ENCODE measurements around the gene CACNA2D1. TPM values are rescaled to one million over a fixed set of nuclear protein-coding genes. Genes with fewer than 3 reads are reported as not detected.

The CACNA2D1 gene
- total and polyA plus RNA-seq, 7 experiments from 2014 or later = not detected

- DNase-seq (no peak), ATAC-seq (no peak)
- Mint-ChIP-seq H3K36me3 (no peaks in the 10 kb centered on the region), H3K4me1 (no peaks in the 10 kb centered on the region), H3K27ac (no peak overlapping the region), H3K4me3 (no peak overlapping the region), H3K27me3 (no peaks in the 10 kb centered on the region), H3K9me3 (no peaks in the 10 kb centered on the region)
- ChIA-PET POLR2A (no interaction called here), CTCF (no interaction called here)
- Histone ChIP-seq H3K27me3 (ENCODE audit: control insufficient read depth in 2 of 2, insufficient read depth in 2 of 2, low read length in 2 of 2) (no peaks in the 10 kb centered on the region), H3K36me3 (ENCODE audit: control insufficient read depth in 2 of 3, insufficient read depth in 3 of 3, low read length in 3 of 3) (no peaks in the 10 kb centered on the region), H3K4me1 (ENCODE audit: control insufficient read depth in 2 of 2, insufficient read depth in 2 of 2, low read length in 2 of 2) (no peaks in the 10 kb centered on the region), H3K9me3 (ENCODE audit: control insufficient read depth in 2 of 3, low read length in 3 of 3) (no peaks in the 10 kb centered on the region), H3K27ac (ENCODE audit: low read depth, low read length) (no peak overlapping the region), H3K4me3 (ENCODE audit: low read length) (no peak overlapping the region)
- intact Hi-C loops (cut with micrococcal nuclease) = loop anchor here in 1 of 2 donors (10.0 kb wide), 1 partner anchor 344 kb away; no protein-coding TSS in a partner anchor
These were observed 212.6 kb downstream of the CACNA2D1 start for GRCh38 chr7:82230811-82231581.

- no peaks in the 10 kb centered on the region for H3K36me3 ChIP-seq (ENCODE audit: control insufficient read depth in 2 of 3, insufficient read depth in 3 of 3, low read length in 3 of 3)
- no peak overlapping the region for H3K27ac Mint-ChIP-seq
- intact Hi-C loops (cut with micrococcal nuclease) = no loop called here
- no peak for DNase-seq
- H3K4me3 Mint-ChIP-seq = no peak overlapping the region
- H3K9me3 Mint-ChIP-seq = peaks cover 0 to 2% (median 0%) of the 10 kb centered on the region in 11 donors
- ChIA-PET POLR2A (no interaction called here), CTCF (no interaction called here)
- no peak overlapping the region for H3K4me3 ChIP-seq (ENCODE audit: low read length)
- H3K9me3 ChIP-seq (ENCODE audit: control insufficient read depth in 2 of 3, low read length in 3 of 3) = no peaks in the 10 kb centered on the region
- H3K36me3 Mint-ChIP-seq = no peaks in the 10 kb centered on the region
- H3K27ac ChIP-seq (ENCODE audit: low read depth, low read length) = no peak overlapping the region
- H3K27me3 Mint-ChIP-seq = no peaks in the 10 kb centered on the region
- H3K27me3 ChIP-seq (ENCODE audit: control insufficient read depth in 2 of 2, insufficient read depth in 2 of 2, low read length in 2 of 2) = no peaks in the 10 kb centered on the region
- ATAC-seq = no peak
- no peaks in the 10 kb centered on the region for H3K4me1 Mint-ChIP-seq
- no peaks in the 10 kb centered on the region for H3K4me1 ChIP-seq (ENCODE audit: control insufficient read depth in 2 of 2, insufficient read depth in 2 of 2, low read length in 2 of 2)
These were observed 214.4 kb downstream of the CACNA2D1 start for GRCh38 chr7:82229164-82229563.

- no peaks in the 10 kb centered on the region for H3K36me3 Mint-ChIP-seq
- ChIA-PET CTCF (no interaction called here), POLR2A (no interaction called here)
- no peaks in the 10 kb centered on the region for H3K4me1 Mint-ChIP-seq
- Histone ChIP-seq H3K4me3 (ENCODE audit: low read length) (no peak overlapping the region), H3K27ac (ENCODE audit: low read depth, low read length) (no peak overlapping the region), H3K36me3 (ENCODE audit: control insufficient read depth in 2 of 3, insufficient read depth in 3 of 3, low read length in 3 of 3) (no peaks in the 10 kb centered on the region), H3K27me3 (ENCODE audit: control insufficient read depth in 2 of 2, insufficient read depth in 2 of 2, low read length in 2 of 2) (no peaks in the 10 kb centered on the region), H3K9me3 (ENCODE audit: control insufficient read depth in 2 of 3, low read length in 3 of 3) (no peaks in the 10 kb centered on the region), H3K4me1 (ENCODE audit: control insufficient read depth in 2 of 2, insufficient read depth in 2 of 2, low read length in 2 of 2) (no peaks in the 10 kb centered on the region)
- H3K27me3 Mint-ChIP-seq = no peaks in the 10 kb centered on the region
- intact Hi-C loops (cut with micrococcal nuclease) = no loop called here
- ATAC-seq (no peak), DNase-seq (no peak)
- no peak overlapping the region for H3K4me3 Mint-ChIP-seq
- H3K9me3 Mint-ChIP-seq = peaks cover 0 to 5% (median 0%) of the 10 kb centered on the region in 11 donors
- no peak overlapping the region for H3K27ac Mint-ChIP-seq
These were observed 217.4 kb downstream of the CACNA2D1 start for GRCh38 chr7:82226191-82226590.

- DNase-seq = no peak
- Histone ChIP-seq H3K4me1 (ENCODE audit: control insufficient read depth in 2 of 2, insufficient read depth in 2 of 2, low read length in 2 of 2) (no peaks in the 10 kb centered on the region), H3K27me3 (ENCODE audit: control insufficient read depth in 2 of 2, insufficient read depth in 2 of 2, low read length in 2 of 2) (no peaks in the 10 kb centered on the region), H3K27ac (ENCODE audit: low read depth, low read length) (no peak overlapping the region), H3K36me3 (ENCODE audit: control insufficient read depth in 2 of 3, insufficient read depth in 3 of 3, low read length in 3 of 3) (no peaks in the 10 kb centered on the region), H3K9me3 (ENCODE audit: control insufficient read depth in 2 of 3, low read length in 3 of 3) (no peaks in the 10 kb centered on the region), H3K4me3 (ENCODE audit: low read length) (no peak overlapping the region)
- peaks cover 0 to 5% (median 0%) of the 10 kb centered on the region in 11 donors for H3K9me3 Mint-ChIP-seq
- H3K36me3 Mint-ChIP-seq = no peaks in the 10 kb centered on the region
- intact Hi-C loops (cut with micrococcal nuclease) = no loop called here
- ChIA-PET CTCF (no interaction called here), POLR2A (no interaction called here)
- no peaks in the 10 kb centered on the region for H3K4me1 Mint-ChIP-seq
- H3K27ac Mint-ChIP-seq = no peak overlapping the region
- ATAC-seq = no peak
- no peaks in the 10 kb centered on the region for H3K27me3 Mint-ChIP-seq
- no peak overlapping the region for H3K4me3 Mint-ChIP-seq
These were observed 219.0 kb downstream of the CACNA2D1 start for GRCh38 chr7:82224529-82224928.

GRCh38 chr7:82223580-82223979 is 220.0 kb downstream of the CACNA2D1 start:
- Mint-ChIP-seq H3K4me1 (no peaks in the 10 kb centered on the region), H3K27me3 (no peaks in the 10 kb centered on the region), H3K36me3 (no peaks in the 10 kb centered on the region), H3K27ac (no peak overlapping the region), H3K9me3 (peaks cover 0 to 5% (median 0%) of the 10 kb centered on the region in 11 donors), H3K4me3 (no peak overlapping the region)
- DNase-seq = no peak
- intact Hi-C loops (cut with micrococcal nuclease) = no loop called here
- Histone ChIP-seq H3K4me1 (ENCODE audit: control insufficient read depth in 2 of 2, insufficient read depth in 2 of 2, low read length in 2 of 2) (no peaks in the 10 kb centered on the region), H3K27ac (ENCODE audit: low read depth, low read length) (no peak overlapping the region), H3K27me3 (ENCODE audit: control insufficient read depth in 2 of 2, insufficient read depth in 2 of 2, low read length in 2 of 2) (no peaks in the 10 kb centered on the region), H3K9me3 (ENCODE audit: control insufficient read depth in 2 of 3, low read length in 3 of 3) (no peaks in the 10 kb centered on the region), H3K36me3 (ENCODE audit: control insufficient read depth in 2 of 3, insufficient read depth in 3 of 3, low read length in 3 of 3) (no peaks in the 10 kb centered on the region), H3K4me3 (ENCODE audit: low read length) (no peak overlapping the region)
- no peak for ATAC-seq
- ChIA-PET POLR2A (no interaction called here), CTCF (no interaction called here)

- POLR2A ChIA-PET = no interaction called here
- peaks cover 0 to 5% (median 0%) of the 10 kb centered on the region in 11 donors for H3K9me3 Mint-ChIP-seq
- Histone ChIP-seq H3K4me1 (ENCODE audit: control insufficient read depth in 2 of 2, insufficient read depth in 2 of 2, low read length in 2 of 2) (no peaks in the 10 kb centered on the region), H3K4me3 (ENCODE audit: low read length) (no peak overlapping the region), H3K36me3 (ENCODE audit: control insufficient read depth in 2 of 3, insufficient read depth in 3 of 3, low read length in 3 of 3) (no peaks in the 10 kb centered on the region), H3K9me3 (ENCODE audit: control insufficient read depth in 2 of 3, low read length in 3 of 3) (no peaks in the 10 kb centered on the region), H3K27ac (ENCODE audit: low read depth, low read length) (no peak overlapping the region), H3K27me3 (ENCODE audit: control insufficient read depth in 2 of 2, insufficient read depth in 2 of 2, low read length in 2 of 2) (no peaks in the 10 kb centered on the region)
- intact Hi-C loops (cut with micrococcal nuclease) = no loop called here
- CTCF ChIA-PET = no interaction called here
- DNase-seq = no peak
- no peaks in the 10 kb centered on the region for H3K27me3 Mint-ChIP-seq
- H3K36me3 Mint-ChIP-seq = no peaks in the 10 kb centered on the region
- ATAC-seq = no peak
- H3K27ac Mint-ChIP-seq = no peak overlapping the region
- H3K4me3 Mint-ChIP-seq = no peak overlapping the region
- H3K4me1 Mint-ChIP-seq = no peaks in the 10 kb centered on the region
These were observed 222.4 kb downstream of the CACNA2D1 start for GRCh38 chr7:82221152-82221674.

GRCh38 chr7:82212466-82212865 is 231.1 kb downstream of the CACNA2D1 start:
- Histone ChIP-seq H3K27me3 (ENCODE audit: control insufficient read depth in 2 of 2, insufficient read depth in 2 of 2, low read length in 2 of 2) (no peaks in the 10 kb centered on the region), H3K36me3 (ENCODE audit: control insufficient read depth in 2 of 3, insufficient read depth in 3 of 3, low read length in 3 of 3) (no peaks in the 10 kb centered on the region), H3K27ac (ENCODE audit: low read depth, low read length) (no peak overlapping the region), H3K9me3 (ENCODE audit: control insufficient read depth in 2 of 3, low read length in 3 of 3) (no peaks in the 10 kb centered on the region), H3K4me1 (ENCODE audit: control insufficient read depth in 2 of 2, insufficient read depth in 2 of 2, low read length in 2 of 2) (no peaks in the 10 kb centered on the region), H3K4me3 (ENCODE audit: low read length) (no peak overlapping the region)
- H3K36me3 Mint-ChIP-seq = no peaks in the 10 kb centered on the region
- H3K27me3 Mint-ChIP-seq = no peaks in the 10 kb centered on the region
- peaks cover 0 to 11% (median 0%) of the 10 kb centered on the region in 11 donors for H3K9me3 Mint-ChIP-seq
- no peak for DNase-seq
- no peak for ATAC-seq
- no peak overlapping the region for H3K27ac Mint-ChIP-seq
- CTCF ChIA-PET = no interaction called here
- H3K4me3 Mint-ChIP-seq = no peak overlapping the region
- POLR2A ChIA-PET = no interaction called here
- no peaks in the 10 kb centered on the region for H3K4me1 Mint-ChIP-seq
- intact Hi-C loops (cut with micrococcal nuclease) = no loop called here

All from naive thymus-derived CD4-positive, alpha-beta T cell (primary cell).